ENCODE data around the gene ST6GALNAC4.

ST6GALNAC4 gene

DNA sequence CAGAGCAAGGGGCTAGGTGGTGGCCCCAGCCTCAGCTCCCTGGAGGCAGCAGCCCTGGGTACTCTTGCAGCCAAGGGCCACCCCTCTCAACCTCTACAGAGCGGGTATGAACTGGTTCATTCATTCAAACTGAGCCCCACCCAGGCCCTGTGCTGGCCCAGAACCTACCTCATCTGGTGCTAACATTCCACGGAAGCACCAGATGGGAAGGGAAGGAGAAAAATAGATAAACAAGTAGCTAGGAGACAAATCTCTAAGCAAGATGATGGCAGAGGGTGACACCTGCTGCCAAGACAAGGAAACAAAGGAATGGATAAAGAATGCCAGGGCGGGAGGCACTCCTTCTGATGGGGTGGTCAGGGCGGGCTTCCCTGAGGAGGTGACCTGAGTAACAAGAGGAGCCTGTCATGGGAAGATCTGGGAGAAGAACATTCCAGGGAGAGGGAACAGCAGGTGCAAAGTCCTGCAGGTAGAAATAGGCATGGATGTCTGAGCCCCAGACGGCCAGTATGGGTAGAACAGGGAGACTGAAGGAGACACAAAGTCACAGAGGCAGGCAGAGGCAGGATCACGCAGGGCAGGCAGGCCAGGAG lies 6.1 kb downstream of the ST6GALNAC4 start:
- DNase-seq, result peak; percentile 91

DNA sequence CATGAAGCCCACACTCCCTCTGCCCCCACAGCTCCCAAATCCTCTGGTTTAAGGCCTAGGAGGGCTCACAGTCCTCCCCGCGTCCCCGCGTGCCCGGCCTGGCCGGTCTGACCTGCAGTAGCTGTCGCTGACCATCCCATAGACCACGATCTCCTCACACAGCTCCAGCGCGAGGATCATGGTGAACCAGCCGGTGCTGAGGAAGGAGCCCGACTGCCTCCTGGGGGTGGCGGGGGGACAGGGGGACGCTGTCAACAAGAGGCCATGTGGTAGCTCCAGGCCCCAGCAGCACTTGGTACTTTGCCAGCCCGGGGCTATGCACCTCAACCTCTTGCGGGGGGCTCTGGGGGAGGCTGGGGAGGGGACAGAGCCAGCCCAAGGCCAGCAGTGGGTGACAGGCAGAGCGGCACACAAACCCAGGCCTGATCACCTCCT lies 7.0 kb downstream of the ST6GALNAC4 start:
- no peak for DNase-seq

DNA sequence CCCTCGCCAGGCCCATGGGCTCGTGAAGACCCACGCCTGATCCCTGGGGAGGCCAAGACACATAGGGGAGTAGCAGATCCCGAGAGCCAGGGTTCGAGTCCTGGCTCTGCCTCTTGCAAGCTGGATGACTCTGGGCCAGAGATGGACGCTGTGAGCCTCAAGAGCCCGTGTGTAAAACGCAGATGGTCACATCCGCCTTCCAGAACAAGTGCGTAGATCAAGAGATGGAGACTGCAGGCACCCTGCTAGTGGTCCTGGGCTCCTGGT lies 8.2 kb downstream of the ST6GALNAC4 start:
- DNase-seq, result no peak

DNA sequence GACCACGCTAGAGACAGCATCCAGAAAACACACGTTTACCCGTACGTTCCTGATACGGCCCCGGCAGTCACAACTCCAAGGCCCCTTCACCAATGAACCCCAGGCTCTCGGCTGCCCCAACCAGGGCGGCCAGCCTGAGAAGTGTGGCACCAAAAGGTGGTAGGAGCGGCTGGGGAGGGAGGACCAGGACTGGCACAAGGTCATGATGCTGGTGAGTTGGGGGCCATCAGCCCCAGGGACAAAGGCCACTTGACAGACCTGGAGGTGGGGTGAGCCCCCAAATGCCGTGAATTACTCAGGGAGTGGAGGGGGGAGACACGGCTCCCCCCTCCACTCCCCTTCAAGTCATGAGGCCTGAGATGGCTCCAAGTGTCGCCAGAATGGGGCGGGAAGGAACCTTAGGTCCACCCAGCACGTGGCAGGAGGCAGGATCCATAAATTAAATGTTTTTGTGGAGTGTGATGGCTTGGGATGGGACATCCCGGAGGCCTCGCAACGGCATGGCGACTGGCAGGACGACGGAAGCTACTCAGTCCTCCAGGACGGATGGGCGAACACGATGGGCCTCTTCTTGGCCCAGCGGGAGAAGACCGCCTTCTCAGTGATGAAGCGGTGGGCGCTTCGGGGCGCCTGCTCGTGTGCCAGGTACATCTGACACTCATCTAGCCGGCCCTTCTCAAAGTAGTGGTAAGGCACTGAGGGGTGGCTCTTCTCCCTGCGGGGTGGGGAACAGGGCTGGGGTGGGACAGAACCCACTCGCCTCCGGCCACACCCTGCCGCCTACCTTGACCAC lies 8.8 kb downstream of the ST6GALNAC4 start:
- DNase-seq, result no peak

DNA sequence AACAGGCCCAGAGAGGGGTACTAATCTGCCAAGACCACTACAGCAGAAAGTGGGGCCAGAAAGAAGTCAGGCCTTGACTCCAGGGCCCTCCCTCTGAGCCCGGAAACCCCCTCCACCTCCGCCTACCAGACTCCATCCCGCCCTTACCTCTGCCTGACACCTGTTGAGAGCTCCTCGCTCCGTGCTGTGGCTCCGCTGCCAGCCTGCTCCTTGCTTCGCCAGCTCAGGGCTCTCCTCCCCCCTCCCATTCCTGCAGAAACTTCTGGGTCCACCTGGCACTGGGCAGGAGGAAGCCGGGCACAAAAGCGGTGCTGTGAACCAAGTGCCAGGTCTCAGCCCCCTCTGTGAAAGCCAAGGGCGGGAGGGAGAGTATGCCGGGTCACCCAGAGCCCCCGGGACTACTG lies 11.1 kb downstream of the ST6GALNAC4 start:
- no peak for DNase-seq

DNA sequence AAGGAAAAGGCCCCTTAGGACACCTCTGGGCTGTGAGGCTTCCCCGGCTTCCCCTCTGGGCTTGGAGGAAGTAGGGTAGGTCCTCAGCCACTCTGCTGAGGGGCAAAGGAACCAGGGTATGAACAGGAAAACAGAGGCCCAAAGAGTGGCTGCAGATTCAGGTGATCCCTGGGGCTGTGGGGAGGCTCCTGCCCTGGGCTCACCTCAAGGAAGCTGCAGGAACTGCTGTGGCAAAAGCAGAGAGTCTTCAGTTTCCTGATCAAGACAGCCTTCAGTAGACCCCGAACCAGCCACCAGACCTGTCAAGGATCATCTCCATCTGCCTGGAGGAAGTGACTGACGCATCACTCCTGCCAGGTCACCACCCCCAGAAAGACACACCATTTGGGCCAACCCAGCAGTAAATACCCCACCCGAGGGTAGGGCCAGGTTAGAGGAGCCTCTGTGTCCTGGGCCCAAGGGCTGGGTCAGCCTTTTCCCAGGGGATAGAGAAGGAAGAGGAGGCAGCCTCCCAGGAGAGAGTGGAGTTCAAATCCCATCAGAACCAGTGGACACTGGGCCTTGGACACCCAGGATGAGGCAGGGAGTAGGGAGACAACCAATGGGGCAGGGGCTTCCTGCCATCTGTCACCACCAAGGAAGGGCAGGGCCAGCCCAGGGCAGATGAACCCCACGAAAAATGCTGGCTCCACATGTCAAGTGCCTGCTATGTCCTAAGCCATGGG lies 11.7 kb downstream of the ST6GALNAC4 start:
- DNase-seq, result no peak

DNA sequence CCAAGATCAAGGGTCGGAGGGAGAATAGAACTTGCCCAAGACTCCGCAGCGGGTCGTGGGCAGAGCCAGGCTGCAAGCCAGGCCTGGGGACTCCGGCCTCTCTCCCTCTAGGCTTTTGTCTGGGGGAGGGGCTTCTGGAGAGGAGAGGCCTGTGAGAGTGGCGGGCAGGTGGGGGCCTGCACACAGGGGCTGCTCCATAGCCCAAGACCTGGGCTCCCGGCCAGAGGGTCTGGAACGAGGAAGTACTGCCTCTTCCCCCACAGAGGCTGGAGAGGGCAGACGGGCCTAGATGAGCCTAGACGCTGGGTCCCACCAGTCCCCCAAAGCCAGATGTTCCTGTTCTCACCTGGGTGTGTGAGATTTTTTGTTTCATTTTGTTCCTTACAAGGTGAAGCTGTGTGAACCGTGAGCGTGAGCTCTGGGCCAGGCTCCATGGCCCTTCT lies 12.3 kb downstream of the ST6GALNAC4 start:
- DNase-seq, result no peak

DNA sequence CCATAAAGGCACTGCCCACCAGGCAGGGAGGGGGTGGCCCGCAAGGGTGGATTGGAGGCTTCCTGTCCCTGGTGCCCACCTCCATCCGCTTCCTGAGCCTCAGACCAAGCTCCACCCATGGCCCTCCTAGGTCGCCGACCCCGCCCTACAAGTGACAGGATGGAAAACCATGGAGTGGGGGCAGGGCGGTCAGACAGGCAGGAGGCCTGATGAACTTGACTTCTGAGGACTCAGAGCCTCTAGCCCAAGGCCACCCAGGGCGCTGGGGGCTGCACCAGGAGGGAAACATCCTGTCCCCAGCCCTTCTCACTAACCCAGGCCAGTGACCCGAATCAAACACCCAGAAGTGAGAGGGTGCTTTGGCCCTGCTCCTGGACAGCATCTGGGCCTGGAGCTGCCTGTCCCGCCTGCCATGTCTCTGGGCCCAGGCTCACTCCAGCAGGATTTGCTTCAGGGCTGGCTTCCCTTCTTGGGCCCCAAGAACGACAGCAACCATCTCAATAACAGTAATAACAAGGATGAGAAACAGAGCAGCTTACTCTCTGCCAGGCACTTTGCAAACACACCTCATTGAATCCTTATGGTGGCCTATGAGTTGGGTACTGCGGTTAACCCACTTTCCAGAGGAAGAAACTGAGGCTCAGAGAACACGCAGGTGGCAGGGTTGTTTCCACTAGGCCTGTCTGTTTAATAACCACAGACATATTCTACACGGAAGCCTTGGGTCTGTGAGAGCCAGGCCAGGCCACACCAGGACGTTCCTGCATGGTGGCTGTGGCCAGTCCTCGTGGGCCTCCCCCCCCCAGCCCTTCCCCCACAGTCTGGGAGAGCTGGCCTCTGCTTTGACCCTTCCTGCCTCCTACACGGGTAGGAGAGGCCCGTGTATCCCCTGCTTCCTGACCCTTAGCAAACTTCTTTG lies 13.0 kb downstream of the ST6GALNAC4 start:
- peak; percentile 90 for DNase-seq

DNA sequence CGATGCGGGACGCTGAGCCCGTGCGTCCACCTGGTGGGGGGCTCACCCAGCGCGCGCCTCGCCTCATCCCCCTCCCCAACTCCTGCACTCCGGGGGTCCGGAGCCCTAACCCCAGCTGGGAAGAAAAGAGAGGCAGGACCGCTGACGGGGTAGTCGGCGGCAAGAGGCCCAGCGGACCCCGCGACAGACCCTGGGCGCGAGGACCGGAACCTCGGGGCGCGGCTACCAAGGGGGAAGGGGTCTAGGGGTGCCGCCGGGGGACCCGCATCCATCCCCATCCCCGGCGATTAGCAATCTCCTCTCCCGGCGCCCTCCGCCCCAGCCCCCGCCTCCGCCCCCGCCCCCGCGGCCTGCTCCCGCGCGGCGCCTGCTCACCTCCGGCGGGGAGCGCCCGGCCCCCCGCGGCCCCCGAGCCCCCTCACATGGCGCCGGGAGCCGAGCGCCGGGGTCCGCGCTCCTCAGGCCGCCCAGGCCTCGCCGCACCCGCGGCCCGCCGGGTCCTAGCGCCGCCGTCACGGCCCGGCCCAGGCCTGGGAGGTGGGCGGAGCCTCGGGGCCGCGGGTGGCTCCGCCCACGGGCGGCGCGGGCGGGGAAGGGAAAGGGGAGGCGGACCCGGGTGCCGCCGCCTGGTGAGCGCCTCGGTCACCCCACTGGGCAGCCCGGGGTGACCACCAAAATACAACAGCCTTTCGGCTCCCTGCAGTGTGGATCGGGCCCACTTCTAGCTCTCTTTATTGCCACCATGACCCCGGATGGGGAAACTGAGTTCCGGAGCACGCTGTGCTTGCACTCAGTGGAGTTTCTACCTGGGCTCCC lies 17.5 kb downstream of the ST6GALNAC4 start, which contains the start of gene ST6GALNAC6:
TSS of gene ST6GALNAC6 (minus strand) at position 476 of the 816 bp plus-strand sequence. CDS start 1,622 bp downstream, outside the sequence.
- DNase-seq, result peak; percentile 74

DNA sequence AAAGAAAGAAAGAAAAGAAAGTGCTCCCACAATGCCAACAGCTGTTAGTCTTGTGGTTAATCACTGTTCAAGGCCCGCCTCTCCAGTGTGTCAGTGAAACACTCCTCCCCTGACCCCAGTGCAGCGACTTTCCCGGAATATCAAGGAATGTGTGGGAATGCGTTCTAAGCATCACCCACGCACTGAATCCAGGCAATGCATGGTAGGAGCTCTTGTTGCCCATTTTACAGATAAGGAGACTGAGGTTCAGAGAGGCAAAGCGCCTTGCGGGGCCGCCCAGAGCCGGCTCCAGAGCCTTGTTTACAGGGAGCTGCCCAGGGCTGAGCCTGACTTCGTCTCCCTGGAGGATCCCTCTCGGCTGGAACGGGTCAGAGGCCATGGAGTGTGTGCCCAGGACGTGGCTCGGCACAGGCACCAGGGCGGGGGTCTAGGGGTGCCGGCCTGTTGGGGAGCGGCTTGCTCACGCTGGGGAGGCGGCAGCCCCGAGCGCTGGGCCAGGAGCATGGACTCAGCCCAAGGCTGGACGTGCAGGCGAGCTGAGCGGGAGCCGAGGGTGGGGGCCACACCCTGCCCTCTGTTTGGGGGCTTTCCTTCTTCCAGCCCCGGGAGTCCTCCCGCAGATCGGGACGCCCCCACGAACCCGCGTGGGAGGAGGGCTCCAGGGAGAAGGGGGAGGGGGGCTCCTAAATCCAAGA lies 18.3 kb downstream of the ST6GALNAC4 start:
- peak; percentile 46 for DNase-seq

DNA sequence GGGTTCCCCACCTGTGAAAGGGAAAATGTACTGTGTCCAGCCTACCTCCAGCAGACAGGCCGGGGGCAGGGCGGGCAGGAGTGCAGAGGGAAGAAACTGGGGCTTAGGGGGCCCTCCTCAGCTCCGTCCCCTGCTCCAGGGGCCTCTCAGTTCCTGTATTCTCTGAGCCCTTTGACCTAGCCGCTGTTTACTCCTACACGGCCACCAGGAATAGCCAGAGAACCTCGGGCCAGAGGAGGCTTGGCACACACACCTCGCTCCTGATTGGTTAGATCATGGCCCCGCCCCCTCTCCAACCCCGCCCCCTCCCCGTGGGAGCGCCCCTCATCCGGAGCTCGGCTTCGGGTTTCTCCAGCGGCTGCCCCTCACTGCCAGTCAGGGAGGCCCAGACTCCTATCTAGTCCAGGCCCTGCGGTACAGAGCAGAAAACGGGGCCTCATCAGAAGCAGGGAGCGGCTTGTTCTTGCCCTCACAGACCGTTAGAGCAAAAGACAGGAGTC lies 19.6 kb downstream of the ST6GALNAC4 start:
- peak; percentile 86 for DNase-seq

DNA sequence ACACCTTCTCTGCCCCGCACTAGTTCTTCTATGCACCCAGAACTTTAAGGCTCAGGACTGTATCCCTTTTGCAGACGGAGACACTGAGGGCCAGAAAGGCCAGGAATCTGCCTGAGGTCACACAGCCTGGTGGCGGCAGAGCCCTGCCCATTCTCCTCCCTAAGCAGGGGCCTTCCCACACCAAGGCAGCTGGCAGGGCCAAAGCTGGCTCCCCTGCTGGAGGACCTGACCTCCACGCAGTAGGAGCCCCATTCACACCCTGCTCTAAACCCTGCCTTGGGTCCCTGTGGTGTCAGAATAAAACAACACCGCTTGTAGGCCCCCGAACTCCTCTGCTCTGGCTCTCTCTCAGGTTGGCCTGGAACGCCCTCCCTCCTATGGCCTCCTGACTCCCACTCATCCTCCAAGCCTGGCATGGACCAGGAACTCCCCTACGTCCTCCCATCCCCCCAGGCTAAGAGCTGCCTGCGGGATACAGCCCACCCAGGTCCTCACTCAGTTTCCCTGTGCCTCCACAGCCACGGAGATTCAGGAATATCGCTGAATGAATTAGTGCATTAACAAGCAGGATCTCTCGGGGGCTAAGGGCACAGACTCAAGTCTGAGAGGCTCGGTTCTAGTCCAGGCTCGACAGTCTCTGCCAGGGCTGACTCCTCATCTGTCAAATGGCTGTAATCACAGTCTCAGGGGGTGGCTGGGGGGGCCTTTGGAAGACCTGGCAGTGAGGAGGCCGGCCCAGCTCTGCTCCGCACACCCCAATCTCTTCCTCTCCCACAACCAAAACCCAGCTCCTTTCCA lies 20.2 kb downstream of the ST6GALNAC4 start:
- DNase-seq, result no peak

DNA sequence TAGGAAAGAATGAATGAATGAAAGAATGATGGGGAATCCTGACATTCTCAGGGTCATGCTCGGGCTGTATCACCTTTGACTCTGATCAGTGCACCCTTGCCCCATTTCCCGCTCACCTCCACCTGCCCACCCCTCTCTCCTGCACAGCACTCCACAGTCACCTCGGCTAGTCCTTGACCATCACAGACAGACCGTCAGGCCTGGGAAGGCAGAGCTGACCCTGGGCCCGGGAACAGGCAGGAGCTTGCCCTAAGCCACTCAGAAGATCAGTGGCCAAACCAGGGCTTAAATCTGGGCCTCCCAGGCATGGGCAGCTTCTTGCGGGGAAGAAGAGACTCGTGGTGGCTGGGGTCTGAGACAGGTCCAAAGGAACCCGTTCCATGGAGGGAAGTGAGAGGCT lies 21.0 kb downstream of the ST6GALNAC4 start:
- DNase-seq, result no peak

DNA sequence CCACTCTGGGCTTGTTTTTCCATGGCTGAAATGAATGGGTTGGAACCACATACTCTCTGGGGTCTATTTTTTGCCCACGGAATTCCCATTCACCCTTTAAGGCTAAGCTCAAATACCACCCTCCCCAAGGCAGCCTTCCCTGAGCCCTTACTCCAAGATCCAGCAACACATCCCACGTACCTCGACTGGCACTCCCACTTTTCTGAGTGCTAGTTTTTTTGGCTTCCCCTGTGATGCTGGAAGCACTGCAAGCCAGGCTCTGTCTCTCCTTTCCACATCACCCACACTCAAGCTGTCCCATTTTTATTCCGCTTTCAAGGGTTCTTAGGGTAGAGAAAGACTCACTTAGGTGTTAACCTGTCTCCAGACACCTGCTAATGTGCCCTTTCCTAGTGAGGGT lies 23.4 kb downstream of the ST6GALNAC4 start:
- DNase-seq, result no peak

DNA sequence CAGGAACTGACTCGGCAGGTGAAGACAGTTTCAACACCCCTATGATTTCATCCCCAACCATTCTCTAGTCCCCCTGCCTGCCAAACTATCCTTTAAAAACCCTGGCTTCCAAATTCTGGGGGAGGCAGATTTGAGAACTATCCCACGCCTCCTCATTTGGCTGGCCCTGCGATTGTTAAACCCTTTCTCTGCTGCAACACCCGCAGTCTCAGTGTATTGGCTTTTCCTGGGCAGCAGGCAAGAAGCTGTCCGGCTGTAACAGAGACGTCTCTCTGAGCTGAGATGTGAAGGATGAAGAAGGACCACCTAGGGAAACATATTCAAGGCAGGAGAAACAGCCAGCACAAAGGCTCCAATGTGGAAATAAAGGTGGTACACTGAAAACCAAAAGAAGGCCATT lies 24.0 kb downstream of the ST6GALNAC4 start:
- no peak for DNase-seq

DNA sequence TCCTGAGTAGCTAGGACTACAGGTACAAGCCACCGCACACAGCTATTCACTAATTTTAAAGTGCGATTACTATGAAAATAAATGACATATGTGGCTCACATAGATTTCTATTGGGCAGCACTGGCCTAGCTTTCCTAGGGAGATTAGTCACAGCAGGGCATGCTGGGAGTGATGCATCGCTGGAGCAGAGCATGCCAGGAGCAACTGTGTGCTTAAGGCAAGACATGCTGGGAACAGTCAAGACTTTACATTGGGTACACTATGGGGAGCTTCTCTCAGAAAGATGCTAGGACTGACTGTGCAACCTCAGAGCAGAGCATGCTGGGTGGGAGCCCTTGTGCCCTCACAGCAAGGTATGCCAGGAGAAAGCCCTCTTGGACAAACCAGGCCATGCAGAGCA lies 26.8 kb downstream of the ST6GALNAC4 start:
- no peak for DNase-seq

DNA sequence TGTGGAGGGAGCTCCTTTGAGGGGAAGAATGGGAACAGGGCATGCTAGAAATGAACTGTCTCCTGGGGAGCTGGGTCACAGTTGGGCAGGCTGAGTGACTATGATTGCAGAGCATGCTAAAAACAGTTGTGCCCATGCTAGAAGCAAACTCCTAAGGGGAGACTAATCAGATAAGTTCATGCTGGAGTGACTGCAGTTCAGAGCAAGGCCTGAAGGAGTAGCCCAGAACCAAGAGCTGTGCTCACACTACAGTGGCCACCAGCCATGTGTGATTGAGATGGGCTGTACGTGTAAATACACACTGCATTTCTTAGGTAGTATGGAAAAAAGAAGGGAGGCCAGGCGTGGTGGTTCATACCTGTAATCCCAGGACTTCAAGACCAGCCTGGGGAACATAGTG lies 29.0 kb downstream of the ST6GALNAC4 start:
- DNase-seq, result peak; percentile 79

DNA sequence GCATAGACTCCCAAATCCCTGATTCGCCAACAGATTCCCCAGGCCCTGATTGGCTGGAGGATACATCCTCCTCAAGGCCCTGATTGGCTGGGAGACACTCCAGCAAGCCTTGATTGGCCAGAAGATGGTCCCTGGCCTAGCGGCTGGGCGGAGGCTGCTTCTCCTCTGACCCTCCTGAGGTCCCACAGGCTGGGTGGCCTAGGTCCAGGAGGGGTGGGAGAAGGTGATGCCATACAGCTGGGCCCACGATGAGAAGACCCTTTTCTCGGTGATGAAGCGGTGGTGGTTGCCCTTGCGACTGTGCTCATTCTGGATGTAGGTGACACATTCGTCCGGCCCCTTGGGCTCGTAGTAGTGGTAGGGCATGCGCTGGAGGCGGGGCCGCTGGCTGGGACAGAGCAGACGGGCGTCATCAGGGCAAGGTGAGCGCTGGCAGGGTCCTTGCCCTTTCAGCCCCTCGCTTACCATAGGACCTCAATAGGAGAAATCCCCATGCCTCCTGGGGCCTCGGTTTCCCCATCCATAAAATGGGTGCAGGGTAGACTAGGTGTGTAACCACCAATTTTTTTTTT lies 30.4 kb downstream of the ST6GALNAC4 start:
- no peak for DNase-seq

DNA sequence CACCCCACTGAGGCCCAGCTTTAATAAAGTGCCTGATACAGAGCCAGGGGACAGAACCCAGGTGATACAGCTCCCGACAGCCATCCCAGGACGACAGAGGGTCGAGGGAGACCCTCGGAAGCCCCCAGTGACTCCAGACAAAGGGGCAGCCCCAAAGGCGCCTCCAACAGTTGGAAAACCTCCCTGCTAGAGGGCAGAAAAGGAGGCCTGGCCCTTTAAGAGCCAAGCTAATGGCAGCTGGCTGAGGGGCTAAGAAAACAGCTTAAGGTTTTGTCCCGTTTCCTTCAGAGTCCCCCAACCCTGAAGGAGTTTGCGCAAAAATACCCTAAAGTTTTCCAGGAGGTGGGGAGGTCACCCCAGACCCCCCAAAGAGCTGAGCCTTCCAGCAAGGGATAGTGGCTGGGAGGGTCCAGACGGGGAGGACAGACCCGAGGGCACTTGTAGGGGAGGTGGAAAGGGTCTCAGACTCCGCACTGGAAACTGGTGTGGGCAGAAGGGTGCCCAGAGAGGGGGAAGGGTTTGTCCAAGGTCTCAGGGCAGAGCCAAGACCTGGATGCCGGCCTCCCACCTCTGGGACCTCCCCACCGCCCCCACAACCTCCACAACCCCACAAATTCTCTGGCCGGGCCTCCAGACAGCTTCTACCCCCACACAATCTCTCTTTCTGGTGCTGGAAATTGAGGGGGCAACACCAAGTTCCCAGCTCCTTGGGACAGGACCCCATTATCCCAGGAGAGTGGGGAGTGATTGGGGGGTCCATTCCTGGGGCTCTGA lies 31.1 kb downstream of the ST6GALNAC4 start:
- no peak for DNase-seq
